Psoas muscle (tissue), 8 donors: ENCODE data around the gene CCDC192. TPM values are rescaled to one million over a fixed set of nuclear protein-coding genes. Genes with fewer than 3 reads are reported as not detected.

Experiments used
- ATAC-seq, 4 donors: fragments of 200-7000 bp; cut with Tn5 transposase; one replicate each; pipeline ENCODE4 v1.9.1; 2020; ENCODE audit warnings: moderate library complexity in 3 of 4, mild to moderate bottlenecking in 2 of 4
- DNase-seq, 2 donors: peaks; one replicate each; pipeline ENCODE4 v3.0.0-alpha.2; 2020
- H3K27ac ChIP-seq: fragments of 200-600 bp; one replicate; pipeline ENCODE4 v1.8.0; 2022
- H3K27me3 ChIP-seq, 3 donors: fragments of 200-600 bp in 1 of 3; one replicate each; pipeline versions ENCODE4 v1.6.1 to v1.8.0; 2013 to 2022; ENCODE audit warnings: low read length in 2 of 3, mild to moderate bottlenecking in 2 of 3, moderate library complexity in 1 of 3; ENCODE audit not compliant: insufficient read depth in 3 of 3
- H3K36me3 ChIP-seq, 2 donors: fragments of 200-600 bp in 1 of 2; one replicate each; pipeline versions ENCODE4 v1.6.1 to v1.8.0; 2013 to 2022; ENCODE audit warnings: low read depth in 1 of 2, mild to moderate bottlenecking in 1 of 2, moderate library complexity in 1 of 2; ENCODE audit not compliant: insufficient read depth in 1 of 2
- H3K4me1 ChIP-seq: fragments of 200-600 bp; one replicate; pipeline ENCODE4 v1.8.0; 2022
- H3K4me3 ChIP-seq: fragments of 200-600 bp; one replicate; pipeline ENCODE4 v1.8.0; 2022; ENCODE audit warnings: mild to moderate bottlenecking
- H3K9me3 ChIP-seq: fragments of 200-600 bp; one replicate; pipeline ENCODE4 v1.8.0; 2022
- CTCF ChIP-seq: fragments of 200-600 bp; IDR thresholded peaks from one replicate; pipeline ENCODE4 v1.8.0; 2022; ENCODE audit warnings: antibody characterized with exemption
- WGBS, 3 donors: extraction: QIAGEN DNeasy Blood & Tissue Kit; methylation state at CpG; one replicate each; pipeline versions ENCODE4 v1.1.6 to v1.1.7; 2013; 5-methylcytosine and 5-hydroxymethylcytosine counted together
- intact Hi-C, 2 donors: fragments of 100-400 bp; cut with DNase I; formaldehyde crosslinking; loops; one replicate each; pipeline versions ENCODE4 v1.11.0 to v1.14.2; 2022
- polyA plus RNA-seq, 3 donors: library from polyadenylated mRNA; stranded (reverse); fragments of 200-250 nt; gene quantifications; one replicate each; pipeline ENCODE4 v1.2.3, GENCODE V29; 2013
- total RNA-seq, 4 donors: library from RNA; stranded (reverse); fragmentation: NEBNext Ultra II Directional in 2 of 4; extraction: Animal tissue kit (Norgen Biotek cat#: 25700) in 2 of 4; gene quantifications; one replicate each; pipeline versions ENCODE4 v1.2.1 to v1.2.4, GENCODE V29; 2021 to 2023
- donor health status: healthy with polysubstance abuse.
- donor health status: DM: no; HTN: no; CAD: no; lungs with moderate emphysema.
- donor health status: Bipolar disorder and iron deficiency.
- donor health status: healthy.
- donor health status: DM: yes; HTN: yes; CAD: no.
- donor health status: DM: no; HTN: no; CAD: no.
- donor health status: DM: no; HTN: no; CAD: no.
- donor health status: DM: yes; HTN: yes; CAD: no.

Gene CCDC192
- total and polyA plus RNA-seq, 7 donors: 0.12 to 1.2 (median 0.19) TPM; not detected in 4

GRCh38 chr5:127858116-127858784 is 155.1 kb downstream of the CCDC192 start:
- intact Hi-C loops: no loop called here
- Histone ChIP-seq H3K27ac (no peak overlapping the region), H3K27me3 (no peaks in the 10 kb centered on the region), H3K9me3 (no peaks in the 10 kb centered on the region), H3K4me1 (no peaks in the 10 kb centered on the region), H3K36me3 (no peaks in the 10 kb centered on the region), H3K4me3 (no peak overlapping the region)
- 52% methylated on average over 5 of the region's 5 CpGs for WGBS, 3 donors
- no peak for TF ChIP-seq CTCF
- DNase-seq (no peak), ATAC-seq (peak in 3 of 4 donors; percentile 34 to 87 (median 70))

- no peaks in the 10 kb centered on the region for H3K9me3 ChIP-seq
- no peaks in the 10 kb centered on the region for H3K36me3 ChIP-seq
- 84 to 90% (median 84%) methylated on average over 2 of the region's 2 CpGs for WGBS, 3 donors
- TF ChIP-seq CTCF: no peak
- no peaks in the 10 kb centered on the region for H3K27me3 ChIP-seq
- H3K27ac ChIP-seq: no peak overlapping the region
- no peak overlapping the region for H3K4me3 ChIP-seq
- H3K4me1 ChIP-seq: no peaks in the 10 kb centered on the region
- intact Hi-C loops: no loop called here
- ATAC-seq (no peak), DNase-seq (no peak)
Observed at GRCh38 chr5:127860291-127860690, 157.1 kb downstream of the CCDC192 start.

GRCh38 chr5:127863161-127863560 is 160.0 kb downstream of the CCDC192 start:
- no peaks in the 10 kb centered on the region for H3K4me1 ChIP-seq
- H3K27me3 ChIP-seq: no peaks in the 10 kb centered on the region
- no peak overlapping the region for H3K27ac ChIP-seq
- H3K36me3 ChIP-seq: no peaks in the 10 kb centered on the region
- DNase-seq (no peak), ATAC-seq (no peak)
- no peak for TF ChIP-seq CTCF
- H3K9me3 ChIP-seq: no peaks in the 10 kb centered on the region
- H3K4me3 ChIP-seq: no peak overlapping the region
- intact Hi-C loops: no loop called here

- no peaks in the 10 kb centered on the region for H3K27me3 ChIP-seq
- DNase-seq (no peak), ATAC-seq (no peak)
- H3K9me3 ChIP-seq: no peaks in the 10 kb centered on the region
- TF ChIP-seq CTCF: no peak
- no peaks in the 10 kb centered on the region for H3K36me3 ChIP-seq
- intact Hi-C loops: no loop called here
- no peak overlapping the region for H3K4me3 ChIP-seq
- WGBS, 3 donors: 90 to 91% (median 90%) methylated on average over 7 of the region's 7 CpGs
- H3K4me1 ChIP-seq: no peaks in the 10 kb centered on the region
- no peak overlapping the region for H3K27ac ChIP-seq
Observed at GRCh38 chr5:127863610-127864395, 160.6 kb downstream of the CCDC192 start.
